Neural cell (in vitro differentiated cells): ENCODE measurements around the gene FBXO46. TPM values are rescaled to one million over a fixed set of nuclear protein-coding genes. Genes with fewer than 3 reads are reported as not detected.

Source experiments
- H2AFZ ChIP-seq: fragments of 200-600, 300-800 bp; sonication (generic), shearing (Covaris generic); 2 replicates; pipeline ENCODE4 v1.6.0; 2014; ENCODE audit warnings: low read depth, mild to moderate bottlenecking, antibody characterized with exemption, low read length, moderate library complexity
- H3F3A ChIP-seq: fragments of 200-600 bp; shearing (Covaris generic); 2 replicates; pipeline ENCODE4 v1.6.1; 2016; ENCODE audit warnings: mild to moderate bottlenecking, moderate library complexity, mixed read lengths, antibody characterized with exemption, low read length; ENCODE audit not compliant: insufficient read depth, poor library complexity, severe bottlenecking
- H3K27ac ChIP-seq: fragments of 200-600, 300-800 bp; sonication (generic), shearing (Covaris generic); 2 replicates; pipeline ENCODE4 v1.5.1; 2014; ENCODE audit warnings: mild to moderate bottlenecking, low read length, moderate library complexity
- H3K27me3 ChIP-seq: fragments of 300-800, 200-600 bp; sonication (generic), shearing (Covaris generic); 2 replicates; pipeline ENCODE4 v1.6.0; 2014; ENCODE audit warnings: mild to moderate bottlenecking, low read depth, low read length, moderate library complexity; ENCODE audit not compliant: insufficient read depth
- H3K36me3 ChIP-seq: fragments of 300-800, 200-600 bp; sonication (generic), shearing (Covaris generic); 2 replicates; pipeline ENCODE4 v1.5.1; 2014; ENCODE audit warnings: mild to moderate bottlenecking, antibody characterized with exemption, low read length, moderate library complexity; ENCODE audit not compliant: insufficient read depth
- H3K4me2 ChIP-seq: fragments of 300-800, 200-600 bp; sonication (generic), shearing (Covaris generic); 2 replicates; pipeline ENCODE4 v1.6.0; 2014; ENCODE audit warnings: mild to moderate bottlenecking, low read length
- H3K4me3 ChIP-seq: fragments of 300-800, 200-600 bp; sonication (generic), shearing (Covaris generic); 2 replicates; pipeline ENCODE4 v1.5.1; 2014; ENCODE audit warnings: mild to moderate bottlenecking, low read length, moderate library complexity
- H3K79me2 ChIP-seq: fragments of 200-600 bp; shearing (Covaris generic); replicated peaks from 2 replicates; pipeline ENCODE4 v1.6.0; 2014; ENCODE audit warnings: mild to moderate bottlenecking, low read length, moderate library complexity; ENCODE audit not compliant: insufficient read depth
- H3K9ac ChIP-seq: fragments of 300-800, 200-600 bp; sonication (generic), shearing (Covaris generic); 2 replicates; pipeline ENCODE4 v1.6.1; 2016; ENCODE audit warnings: mild to moderate bottlenecking, low read length, mixed read lengths
- H3K9me2 ChIP-seq: fragments of 200-600 bp; shearing (Covaris generic); 2 replicates; pipeline ENCODE4 v1.6.1; 2016; ENCODE audit warnings: mild to moderate bottlenecking, low read length, mixed read lengths; ENCODE audit not compliant: insufficient read depth
- H3K9me3 ChIP-seq: fragments of 200-600, 300-800 bp; sonication (generic), shearing (Covaris generic); 2 replicates; pipeline ENCODE4 v1.6.1; 2016; ENCODE audit warnings: mild to moderate bottlenecking, mixed run types, low read length, moderate library complexity, mixed read lengths
- H4K20me1 ChIP-seq: fragments of 200-600 bp; shearing (Covaris generic); 2 replicates; pipeline ENCODE4 v1.6.1; 2016; ENCODE audit warnings: mild to moderate bottlenecking, mixed run types; ENCODE audit not compliant: insufficient read depth
- CTCF ChIP-seq: fragments of 450-650 bp; IDR thresholded peaks from 2 replicates; pipeline ENCODE4 v1.5.1; 2014; ENCODE audit warnings: antibody characterized with exemption, mild to moderate bottlenecking, moderate library complexity; ENCODE audit not compliant: poor library complexity, severe bottlenecking
- EP300 ChIP-seq: fragments of 450-650 bp; conservative IDR thresholded peaks from 2 replicates; pipeline ENCODE4 v1.6.1; 2014; ENCODE audit warnings: antibody characterized with exemption, mild to moderate bottlenecking, moderate library complexity; ENCODE audit not compliant: poor library complexity, severe bottlenecking
- EZH2 ChIP-seq: fragments of 200-600, 300-800 bp; shearing (Covaris generic), sonication (generic); IDR thresholded peaks from 2 replicates; pipeline ENCODE4 v1.6.1; 2014; ENCODE audit warnings: antibody characterized with exemption, low read length, borderline replicate concordance, mild to moderate bottlenecking; ENCODE audit not compliant: insufficient read depth, poor library complexity, severe bottlenecking
- MXI1 ChIP-seq: fragments of 450-650 bp; conservative IDR thresholded peaks from 2 replicates; pipeline ENCODE4 v1.6.1; 2014; ENCODE audit warnings: antibody characterized with exemption, mild to moderate bottlenecking; ENCODE audit not compliant: poor library complexity, severe bottlenecking
- POLR2AphosphoS5 ChIP-seq: IDR thresholded peaks from 2 replicates; pipeline ENCODE4 v1.6.1; 2012
- RAD21 ChIP-seq: fragments of 450-650 bp; conservative IDR thresholded peaks from 2 replicates; pipeline ENCODE4 v1.6.1; 2014; ENCODE audit warnings: antibody characterized with exemption, mild to moderate bottlenecking, moderate library complexity
- REST ChIP-seq: IDR thresholded peaks from 2 replicates; pipeline ENCODE4 v1.6.1; 2012; ENCODE audit warnings: borderline replicate concordance
- SMC3 ChIP-seq: fragments of 450-650 bp; conservative IDR thresholded peaks from 2 replicates; pipeline ENCODE4 v1.6.1; 2014; ENCODE audit warnings: antibody characterized with exemption, mild to moderate bottlenecking, moderate library complexity; ENCODE audit not compliant: poor library complexity
- TAF1 ChIP-seq: IDR thresholded peaks from 2 replicates; pipeline ENCODE4 v1.6.1; 2012; ENCODE audit warnings: low read depth
- polyA plus RNA-seq: library from polyadenylated mRNA; depleted of rRNA; stranded (reverse); fragments of >200 nt; gene quantifications from 2 replicates; pipeline ENCODE4 v1.2.3, GENCODE V29; 2014

The FBXO46 gene
- polyA plus RNA-seq, 1 donor from 2014 or later = 12.5 TPM

GRCh38 chr19:45663800-45664199 lies 66.9 kb downstream of the FBXO46 start:
- TF ChIP-seq MXI1 (no peak), EP300 (no peak), REST (no peak), POLR2AphosphoS5 (no peak), EZH2 (no peak), SMC3 (no peak), RAD21 (no peak), TAF1 (no peak), CTCF (no peak)

GRCh38 chr19:45660636-45661035 lies 70.1 kb downstream of the FBXO46 start:
- Histone ChIP-seq H3K4me2 (no peak overlapping the region), H3K27me3 (no peaks in the 10 kb centered on the region), H3K9me2 (no peaks in the 10 kb centered on the region), H3F3A (no peaks in the 10 kb centered on the region), H2AFZ (no peak overlapping the region), H3K4me3 (no peak overlapping the region), H3K9ac (no peak overlapping the region), H4K20me1 (no peaks in the 10 kb centered on the region), H3K79me2 (no peaks in the 10 kb centered on the region), H3K36me3 (no peaks in the 10 kb centered on the region), H3K9me3 (no peaks in the 10 kb centered on the region), H3K27ac (no peak overlapping the region)
- TF ChIP-seq POLR2AphosphoS5 = no peak
- TF ChIP-seq MXI1 = no peak
- no peak for TF ChIP-seq SMC3
- TF ChIP-seq REST = no peak
- TF ChIP-seq CTCF = no peak
- TF ChIP-seq TAF1 = no peak
- TF ChIP-seq RAD21 = no peak
- TF ChIP-seq EZH2 = no peak
- TF ChIP-seq EP300 = no peak

More at GRCh38 chr19:45663800-45664199, 66.9 kb downstream of the FBXO46 start:
- Histone ChIP-seq H4K20me1 (no peaks in the 10 kb centered on the region), H3K4me2 (no peak overlapping the region), H3K27me3 (peaks cover 11% of the 10 kb centered on the region), H3K36me3 (no peaks in the 10 kb centered on the region), H3K4me3 (no peak overlapping the region), H3K9me3 (no peaks in the 10 kb centered on the region), H3K9me2 (no peaks in the 10 kb centered on the region), H3K9ac (no peak overlapping the region), H3F3A (no peaks in the 10 kb centered on the region), H2AFZ (no peak overlapping the region), H3K27ac (no peak overlapping the region), H3K79me2 (no peaks in the 10 kb centered on the region)
